Measurements from ENCODE around the gene DSCAM. TPM values are rescaled to one million over a fixed set of nuclear protein-coding genes. Genes with fewer than 3 reads are reported as not detected.

The DSCAM gene
- total RNA-seq, 2 experiments from 2014 or later = not detected

DNA sequence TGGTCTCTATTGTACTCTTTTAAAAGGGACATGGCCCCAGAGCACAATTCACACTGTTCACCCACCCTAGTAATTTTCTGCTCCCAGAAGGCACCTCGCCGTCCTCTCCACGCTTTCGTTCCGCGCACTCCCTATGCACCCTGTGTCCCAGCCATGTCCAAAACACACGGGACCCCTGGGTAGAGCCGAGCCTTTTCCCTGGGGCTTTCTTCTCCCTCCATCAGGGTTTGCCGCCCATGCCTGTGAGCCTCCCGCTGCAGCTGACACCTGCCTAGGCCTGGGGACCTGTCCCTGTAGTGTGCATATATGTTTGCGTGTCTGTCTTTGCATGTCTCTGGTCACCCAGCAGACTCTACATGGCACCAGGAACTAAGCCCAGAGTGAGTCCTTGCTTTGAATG is 677.0 kb downstream of the DSCAM start:
- CTCF ChIA-PET = no interaction called here
- Mint-ChIP-seq H3K9me3 (no peaks in the 10 kb centered on the region), H3K27ac (no peak overlapping the region), H3K4me1 (ENCODE audit: low read depth) (no peaks in the 10 kb centered on the region), H3K4me3 (no peak overlapping the region), H3K36me3 (ENCODE audit: low read depth) (no peaks in the 10 kb centered on the region), H3K27me3 (no peaks in the 10 kb centered on the region)
- POLR2A ChIA-PET = interaction anchor here (0.6 kb wide), 2 partner anchors 14 to 402 kb away, joined by 3 read pairs; no protein-coding TSS in a partner anchor
- DNase-seq (no peak), ATAC-seq (no peak)
- intact Hi-C loops (cut with micrococcal nuclease) = no loop called here
- TF ChIP-seq, protein P1, sequence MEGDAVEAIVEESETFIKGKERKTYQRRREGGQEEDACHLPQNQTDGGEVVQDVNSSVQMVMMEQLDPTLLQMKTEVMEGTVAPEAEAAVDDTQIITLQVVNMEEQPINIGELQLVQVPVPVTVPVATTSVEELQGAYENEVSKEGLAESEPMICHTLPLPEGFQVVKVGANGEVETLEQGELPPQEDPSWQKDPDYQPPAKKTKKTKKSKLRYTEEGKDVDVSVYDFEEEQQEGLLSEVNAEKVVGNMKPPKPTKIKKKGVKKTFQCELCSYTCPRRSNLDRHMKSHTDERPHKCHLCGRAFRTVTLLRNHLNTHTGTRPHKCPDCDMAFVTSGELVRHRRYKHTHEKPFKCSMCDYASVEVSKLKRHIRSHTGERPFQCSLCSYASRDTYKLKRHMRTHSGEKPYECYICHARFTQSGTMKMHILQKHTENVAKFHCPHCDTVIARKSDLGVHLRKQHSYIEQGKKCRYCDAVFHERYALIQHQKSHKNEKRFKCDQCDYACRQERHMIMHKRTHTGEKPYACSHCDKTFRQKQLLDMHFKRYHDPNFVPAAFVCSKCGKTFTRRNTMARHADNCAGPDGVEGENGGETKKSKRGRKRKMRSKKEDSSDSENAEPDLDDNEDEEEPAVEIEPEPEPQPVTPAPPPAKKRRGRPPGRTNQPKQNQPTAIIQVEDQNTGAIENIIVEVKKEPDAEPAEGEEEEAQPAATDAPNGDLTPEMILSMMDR (IDR thresholded peaks at IDR 0.05) = no peak

DNA sequence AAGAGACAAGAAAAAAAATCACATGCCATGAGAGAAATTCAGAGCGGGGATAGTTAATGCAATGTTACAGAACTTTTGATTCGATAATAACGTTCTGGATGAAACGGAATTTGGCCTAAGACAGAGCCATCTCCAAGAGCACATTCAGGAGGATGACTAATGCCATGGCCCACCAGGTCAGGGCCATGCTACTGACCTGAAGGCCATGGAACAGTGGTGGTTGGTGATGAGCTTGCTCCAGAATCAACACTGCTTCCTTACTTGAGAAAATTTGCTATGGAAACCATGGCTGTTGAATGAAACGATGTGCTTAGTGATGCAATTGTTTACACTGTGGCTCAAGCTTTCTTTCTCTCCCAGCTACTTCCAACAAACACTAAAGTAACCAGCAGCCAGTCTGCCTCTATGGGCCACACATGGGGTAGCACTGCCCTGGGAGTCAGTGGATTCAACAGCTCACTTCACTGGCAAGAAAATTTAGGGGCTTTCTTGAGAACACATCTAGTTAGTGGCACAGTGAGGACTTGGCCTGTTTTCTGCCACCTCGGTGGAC is 680.6 kb downstream of the DSCAM start:
- Mint-ChIP-seq H3K9me3 (no peaks in the 10 kb centered on the region), H3K4me3 (no peak overlapping the region), H3K27me3 (no peaks in the 10 kb centered on the region), H3K27ac (no peak overlapping the region), H3K36me3 (ENCODE audit: low read depth) (no peaks in the 10 kb centered on the region), H3K4me1 (ENCODE audit: low read depth) (no peaks in the 10 kb centered on the region)
- TF ChIP-seq, protein P1 (IDR thresholded peaks at IDR 0.05) = no peak
- ATAC-seq (no peak), DNase-seq (no peak)
- intact Hi-C loops (cut with micrococcal nuclease) = no loop called here
- ChIA-PET CTCF (no interaction called here), POLR2A (no interaction called here)

DNA sequence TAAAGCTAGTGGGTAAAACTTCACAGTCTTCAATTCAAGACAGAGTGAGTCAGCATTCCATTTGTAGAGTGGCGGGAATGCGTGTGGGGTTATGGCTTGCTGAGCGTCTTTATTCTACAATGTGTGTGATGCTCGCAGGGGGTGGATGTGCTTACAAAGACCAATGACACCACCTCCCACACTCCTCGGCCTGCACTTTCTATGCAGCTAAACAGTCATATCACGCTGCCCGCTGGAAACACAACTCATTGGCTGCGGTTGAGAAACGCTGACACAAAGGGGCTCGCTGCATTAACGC is 681.2 kb downstream of the DSCAM start:
- ChIA-PET CTCF (interaction anchor here (1.2 kb wide), 1 partner anchor 220 kb away, joined by 4 read pairs; no protein-coding TSS in a partner anchor), POLR2A (no interaction called here)
- no peak for DNase-seq
- H3K9me3 Mint-ChIP-seq = no peaks in the 10 kb centered on the region
- no peak overlapping the region for H3K4me3 Mint-ChIP-seq
- TF ChIP-seq, protein P1 (IDR thresholded peaks at IDR 0.05) = no peak
- no peaks in the 10 kb centered on the region for H3K4me1 Mint-ChIP-seq (ENCODE audit: low read depth)
- H3K27ac Mint-ChIP-seq = no peak overlapping the region
- intact Hi-C loops (cut with micrococcal nuclease) = no loop called here
- H3K27me3 Mint-ChIP-seq = no peaks in the 10 kb centered on the region
- no peaks in the 10 kb centered on the region for H3K36me3 Mint-ChIP-seq (ENCODE audit: low read depth)
- no peak for ATAC-seq

DNA sequence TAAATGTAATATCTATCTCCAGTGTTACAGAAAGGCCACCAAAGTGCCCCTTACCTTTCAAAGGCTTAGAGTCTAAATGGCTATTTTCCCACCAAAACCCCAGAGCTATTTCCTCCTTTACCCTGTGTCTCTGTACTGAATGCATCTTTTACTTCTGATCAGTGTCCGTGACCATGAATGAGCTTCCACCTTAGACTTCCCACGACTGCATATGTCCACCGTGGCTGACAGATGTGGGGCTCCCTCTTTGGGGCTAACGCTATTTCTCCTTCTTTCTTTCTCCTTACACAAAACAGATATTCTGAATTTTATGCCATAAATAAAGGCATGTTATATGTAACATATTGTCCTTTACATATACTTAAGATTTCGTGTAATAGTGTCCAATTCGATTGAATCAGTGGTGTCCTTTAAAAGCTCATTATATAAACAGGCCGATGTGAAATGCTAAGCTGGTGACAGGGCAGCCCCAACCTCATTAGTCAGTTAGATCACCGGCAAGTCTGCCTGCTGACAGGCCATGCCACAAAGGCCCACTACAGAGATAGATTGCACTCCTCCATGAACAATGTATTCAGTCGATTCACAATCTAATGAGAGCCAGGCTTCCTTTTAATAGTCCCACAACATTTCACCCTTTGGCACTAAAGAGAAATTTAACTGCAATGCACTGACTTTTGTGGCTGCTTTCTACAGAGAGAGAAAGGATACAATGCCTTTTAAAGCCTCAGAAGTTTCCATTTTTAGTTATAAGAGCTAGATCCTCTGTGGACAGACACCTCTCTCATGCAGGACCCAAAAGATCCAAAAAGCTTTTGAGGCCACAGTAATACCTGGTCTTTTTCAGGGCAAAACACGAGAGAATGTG is 681.8 kb downstream of the DSCAM start:
- H3K27me3 Mint-ChIP-seq = no peaks in the 10 kb centered on the region
- H3K9me3 Mint-ChIP-seq = no peaks in the 10 kb centered on the region
- H3K27ac Mint-ChIP-seq = no peak overlapping the region
- TF ChIP-seq, protein P1 (IDR thresholded peaks at IDR 0.05) = no peak
- no peaks in the 10 kb centered on the region for H3K4me1 Mint-ChIP-seq (ENCODE audit: low read depth)
- H3K36me3 Mint-ChIP-seq (ENCODE audit: low read depth) = no peaks in the 10 kb centered on the region
- ChIA-PET CTCF (interaction anchor here (1.2 kb wide), 1 partner anchor 221 kb away, joined by 4 read pairs; no protein-coding TSS in a partner anchor), POLR2A (no interaction called here)
- H3K4me3 Mint-ChIP-seq = no peak overlapping the region
- no peak for DNase-seq
- no peak for ATAC-seq
- intact Hi-C loops (cut with micrococcal nuclease) = no loop called here

DNA sequence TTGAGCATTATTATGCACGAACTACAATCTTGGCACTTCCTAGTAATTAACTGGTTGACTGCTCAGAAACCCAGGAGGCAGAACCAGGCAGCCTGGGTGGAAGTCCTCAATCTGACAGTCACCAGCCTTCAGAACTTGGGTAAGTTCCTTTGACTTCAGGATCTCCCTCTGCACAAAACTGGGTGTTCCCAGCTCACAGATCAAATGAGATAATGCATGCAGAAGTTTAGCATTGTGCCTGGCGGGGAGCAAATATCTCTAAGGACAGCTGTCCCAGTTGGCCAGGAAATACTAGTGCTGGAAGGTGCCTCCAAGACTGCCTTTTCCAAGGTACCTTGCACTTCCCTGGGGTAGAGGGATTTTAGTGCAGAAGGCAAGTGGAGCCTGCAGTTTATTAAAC is 684.9 kb downstream of the DSCAM start:
- Mint-ChIP-seq H3K4me1 (ENCODE audit: low read depth) (no peaks in the 10 kb centered on the region), H3K4me3 (no peak overlapping the region), H3K27me3 (no peaks in the 10 kb centered on the region), H3K36me3 (ENCODE audit: low read depth) (no peaks in the 10 kb centered on the region), H3K9me3 (no peaks in the 10 kb centered on the region), H3K27ac (no peak overlapping the region)
- DNase-seq (no peak), ATAC-seq (no peak)
- intact Hi-C loops (cut with micrococcal nuclease) = no loop called here
- ChIA-PET CTCF (no interaction called here), POLR2A (no interaction called here)
- TF ChIP-seq, protein P1 (IDR thresholded peaks at IDR 0.05) = no peak

Measured in activated CD8-positive, alpha-beta T cell treated with anti-CD3 and anti-CD28 coated beads for 36 hours (primary cell).